Measurements from ENCODE around the gene ISG15.

The ISG15 gene

GRCh38 chr1:965526-966134, 47.7 kb upstream of the ISG15 start:
- no peak overlapping the region for H3K27ac ChIP-seq (ENCODE audit: low read depth, low read length, poor library complexity, severe bottlenecking)
- H4K20me1 ChIP-seq (ENCODE audit: insufficient read depth, low read length): no peaks in the 10 kb centered on the region
- no peak overlapping the region for H2AFZ ChIP-seq (ENCODE audit: low read length)
- H3F3A ChIP-seq (ENCODE audit: insufficient read depth, low read length): no peaks in the 10 kb centered on the region
- no peak for TF ChIP-seq EZH2 (IDR thresholded peaks at IDR 0.05; ENCODE audit: borderline replicate concordance, low read length)
- TF ChIP-seq, protein P1, sequence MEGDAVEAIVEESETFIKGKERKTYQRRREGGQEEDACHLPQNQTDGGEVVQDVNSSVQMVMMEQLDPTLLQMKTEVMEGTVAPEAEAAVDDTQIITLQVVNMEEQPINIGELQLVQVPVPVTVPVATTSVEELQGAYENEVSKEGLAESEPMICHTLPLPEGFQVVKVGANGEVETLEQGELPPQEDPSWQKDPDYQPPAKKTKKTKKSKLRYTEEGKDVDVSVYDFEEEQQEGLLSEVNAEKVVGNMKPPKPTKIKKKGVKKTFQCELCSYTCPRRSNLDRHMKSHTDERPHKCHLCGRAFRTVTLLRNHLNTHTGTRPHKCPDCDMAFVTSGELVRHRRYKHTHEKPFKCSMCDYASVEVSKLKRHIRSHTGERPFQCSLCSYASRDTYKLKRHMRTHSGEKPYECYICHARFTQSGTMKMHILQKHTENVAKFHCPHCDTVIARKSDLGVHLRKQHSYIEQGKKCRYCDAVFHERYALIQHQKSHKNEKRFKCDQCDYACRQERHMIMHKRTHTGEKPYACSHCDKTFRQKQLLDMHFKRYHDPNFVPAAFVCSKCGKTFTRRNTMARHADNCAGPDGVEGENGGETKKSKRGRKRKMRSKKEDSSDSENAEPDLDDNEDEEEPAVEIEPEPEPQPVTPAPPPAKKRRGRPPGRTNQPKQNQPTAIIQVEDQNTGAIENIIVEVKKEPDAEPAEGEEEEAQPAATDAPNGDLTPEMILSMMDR (IDR thresholded peaks at IDR 0.05; ENCODE audit: low read length): no peak
- no peaks in the 10 kb centered on the region for H3K9me3 ChIP-seq (ENCODE audit: low read length)
- peaks cover 22% of the 10 kb centered on the region for H3K4me1 ChIP-seq (ENCODE audit: insufficient read depth, low read length, severe bottlenecking)
- no peak overlapping the region for H3K4me3 ChIP-seq (ENCODE audit: low read depth, low read length, poor library complexity, severe bottlenecking)
- H3K36me3 ChIP-seq (ENCODE audit: insufficient read depth, low read length): no peaks in the 10 kb centered on the region; the same call in 1 of the 2 replicates
- H3K27me3 ChIP-seq (ENCODE audit: insufficient read depth, low read length): no peaks in the 10 kb centered on the region; the same call in 1 of the 2 replicates
- no peak overlapping the region for H3K9ac ChIP-seq (ENCODE audit: low read length)
- H3K79me2 ChIP-seq (ENCODE audit: insufficient read depth, low read length): no peaks in the 10 kb centered on the region
- H3K4me2 ChIP-seq (ENCODE audit: low read length): no peak overlapping the region
- H3K9me2 ChIP-seq (ENCODE audit: low read depth, low read length): no peaks in the 10 kb centered on the region

GRCh38 chr1:966135-966703, 47.1 kb upstream of the ISG15 start, which contains the start of gene PLEKHN1:
Gene PLEKHN1 (plus strand): TSS chr1:966482. CDS start chr1:966532, 50 bp downstream.
- no peaks in the 10 kb centered on the region for H3F3A ChIP-seq (ENCODE audit: insufficient read depth, low read length)
- no peaks in the 10 kb centered on the region for H4K20me1 ChIP-seq (ENCODE audit: insufficient read depth, low read length)
- H3K4me2 ChIP-seq (ENCODE audit: low read length): peak within 1 kb of the TSS; percentile 76
- no peaks in the 10 kb centered on the region for H3K9me2 ChIP-seq (ENCODE audit: low read depth, low read length)
- no peaks in the 10 kb centered on the region; the same call in 1 of the 2 replicates for H3K27me3 ChIP-seq (ENCODE audit: insufficient read depth, low read length)
- TF ChIP-seq, protein P1 (IDR thresholded peaks at IDR 0.05; ENCODE audit: low read length): no peak
- no peak for TF ChIP-seq EZH2 (IDR thresholded peaks at IDR 0.05; ENCODE audit: borderline replicate concordance, low read length)
- no peaks in the 10 kb centered on the region for H3K9me3 ChIP-seq (ENCODE audit: low read length)
- no peak within 1 kb of the TSS for H2AFZ ChIP-seq (ENCODE audit: low read length)
- no peak within 1 kb of the TSS for H3K27ac ChIP-seq (ENCODE audit: low read depth, low read length, poor library complexity, severe bottlenecking)
- peaks cover 20% of the 10 kb centered on the region for H3K4me1 ChIP-seq (ENCODE audit: insufficient read depth, low read length, severe bottlenecking)
- peak within 1 kb of the TSS; percentile 33; the same call in 1 of the 2 replicates for H3K9ac ChIP-seq (ENCODE audit: low read length)
- H3K4me3 ChIP-seq (ENCODE audit: low read depth, low read length, poor library complexity, severe bottlenecking): peak within 1 kb of the TSS; percentile 57
- no peaks in the 10 kb centered on the region; the same call in 1 of the 2 replicates for H3K36me3 ChIP-seq (ENCODE audit: insufficient read depth, low read length)
- no peaks in the 10 kb centered on the region for H3K79me2 ChIP-seq (ENCODE audit: insufficient read depth, low read length)

DNA sequence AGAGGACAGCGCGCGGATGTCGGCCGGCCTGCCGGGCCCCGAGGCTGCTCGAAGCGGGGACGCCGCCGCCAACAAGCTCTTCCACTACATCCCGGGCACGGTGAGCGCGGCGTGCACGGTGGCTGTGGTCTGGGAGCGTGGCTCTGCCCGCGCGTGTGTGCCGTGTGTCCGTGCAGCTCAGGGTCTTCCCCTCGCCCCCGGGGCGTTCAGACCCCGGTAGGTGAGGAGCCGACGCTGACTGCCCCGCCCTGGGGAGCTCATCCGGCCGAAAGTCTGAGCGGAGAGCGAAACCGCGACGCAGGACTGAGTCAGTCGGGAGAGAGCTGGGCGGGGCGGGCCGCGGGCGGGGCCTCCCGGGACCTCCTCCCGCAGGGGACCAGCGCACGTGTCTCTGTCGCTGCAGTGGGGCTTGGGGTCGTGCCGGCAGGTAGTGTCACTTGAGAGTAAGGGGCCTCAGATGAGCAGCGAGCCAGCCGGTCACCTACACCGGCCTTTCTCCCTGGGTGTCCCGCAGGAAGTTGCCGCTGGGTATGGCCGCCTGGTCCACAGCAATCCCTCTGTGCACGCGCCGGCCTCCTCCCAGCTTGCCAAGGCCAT, 46.5 kb upstream of the ISG15 start:
- Histone ChIP-seq H3F3A (ENCODE audit: insufficient read depth, low read length) (no peaks in the 10 kb centered on the region), H3K4me2 (ENCODE audit: low read length) (peak overlapping the region; percentile 76), H3K9ac (ENCODE audit: low read length) (peak overlapping the region; percentile 33; the same call in 1 of the 2 replicates), H3K4me1 (ENCODE audit: insufficient read depth, low read length, severe bottlenecking) (peaks cover 14% of the 10 kb centered on the region), H3K36me3 (ENCODE audit: insufficient read depth, low read length) (no peaks in the 10 kb centered on the region; the same call in 1 of the 2 replicates), H3K27me3 (ENCODE audit: insufficient read depth, low read length) (no peaks in the 10 kb centered on the region; the same call in 1 of the 2 replicates), H3K27ac (ENCODE audit: low read depth, low read length, poor library complexity, severe bottlenecking) (no peak overlapping the region), H3K9me2 (ENCODE audit: low read depth, low read length) (no peaks in the 10 kb centered on the region), H4K20me1 (ENCODE audit: insufficient read depth, low read length) (no peaks in the 10 kb centered on the region), H3K9me3 (ENCODE audit: low read length) (no peaks in the 10 kb centered on the region), H2AFZ (ENCODE audit: low read length) (no peak overlapping the region), H3K79me2 (ENCODE audit: insufficient read depth, low read length) (no peaks in the 10 kb centered on the region), H3K4me3 (ENCODE audit: low read depth, low read length, poor library complexity, severe bottlenecking) (peak overlapping the region; percentile 57)
- TF ChIP-seq, protein P1 (IDR thresholded peaks at IDR 0.05; ENCODE audit: low read length): no peak
- no peak for TF ChIP-seq EZH2 (IDR thresholded peaks at IDR 0.05; ENCODE audit: borderline replicate concordance, low read length)
